Prostate gland (tissue), 2 donors: Measurements from ENCODE around the gene TMEM158.

Experiments
- CTCF ChIP-seq, 4 experiments: fragments of 200-600 bp in 2 of 4; fragments of 450-650 bp in 2 of 4; sonication (generic) in 2 of 4; IDR thresholded peaks; 1 replicate in 3 of 4; 2 replicates in 1 of 4; pipeline ENCODE4 v1.5.1; 2016 to 2019; ENCODE audit warnings: antibody characterized with exemption in 4 of 4, mild to moderate bottlenecking in 2 of 4, moderate library complexity in 2 of 4
- POLR2A ChIP-seq: fragments of 450-650 bp; IDR thresholded peaks from one replicate; pipeline ENCODE4 v1.6.1; 2016; ENCODE audit warnings: antibody characterized with exemption, mild to moderate bottlenecking

- TF ChIP-seq CTCF (IDR thresholded peaks at IDR 0.05) (no peak), POLR2A (no peak)
Observed at GRCh38 chr3:45246241-45246640, 20.2 kb upstream of the TMEM158 start.
